Measurements from ENCODE around the gene MORC2.

The MORC2 gene

GRCh38 chr22:30984317-30984716 is 15.7 kb upstream of the MORC2 start:
- Histone ChIP-seq H3K9me3 (no peaks in the 10 kb centered on the region), H3K4me1 (ENCODE audit: control insufficient read depth in 1 of 2, insufficient read depth in 1 of 2, low read depth in 1 of 2, low read length in 1 of 2) (peaks cover 6 to 10% of the 10 kb centered on the region in 2 experiments), H3K4me3 (ENCODE audit: low read depth in 1 of 2, low read length in 1 of 2) (no peak overlapping the region), H3K36me3 (no peaks in the 10 kb centered on the region), H3K27ac (no peak overlapping the region), H3K27me3 (no peaks in the 10 kb centered on the region)
- no peak for TF ChIP-seq CTCF (IDR thresholded peaks at IDR 0.05)

DNA sequence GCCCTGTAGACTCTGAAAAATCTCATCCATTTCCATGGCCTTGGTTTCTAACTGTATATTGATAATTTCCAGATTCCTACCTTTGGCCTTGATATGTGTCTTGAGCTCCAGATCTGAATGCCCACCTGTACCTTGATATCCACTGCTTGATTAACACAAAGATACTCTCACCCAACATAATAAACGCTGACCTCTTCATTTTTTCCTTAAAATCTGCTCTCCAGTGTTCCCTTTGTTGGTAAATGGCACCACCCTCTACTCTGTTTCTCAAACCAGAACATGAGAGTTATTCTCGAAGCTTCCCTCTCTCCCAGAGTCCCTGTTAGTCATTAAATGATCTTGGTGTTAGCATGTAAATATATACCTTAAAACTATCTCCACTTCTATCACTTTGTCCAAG is 13.9 kb upstream of the MORC2 start:
- Histone ChIP-seq H3K4me1 (ENCODE audit: control insufficient read depth in 1 of 2, insufficient read depth in 1 of 2, low read depth in 1 of 2, low read length in 1 of 2) (peaks cover 19 to 24% of the 10 kb centered on the region in 2 experiments), H3K27me3 (no peaks in the 10 kb centered on the region), H3K4me3 (ENCODE audit: low read depth in 1 of 2, low read length in 1 of 2) (no peak overlapping the region), H3K27ac (no peak overlapping the region), H3K36me3 (no peaks in the 10 kb centered on the region), H3K9me3 (no peaks in the 10 kb centered on the region)
- no peak for TF ChIP-seq CTCF (IDR thresholded peaks at IDR 0.05)

- Histone ChIP-seq H3K4me3 (ENCODE audit: low read depth in 1 of 2, low read length in 1 of 2) (no peak overlapping the region), H3K4me1 (ENCODE audit: control insufficient read depth in 1 of 2, insufficient read depth in 1 of 2, low read depth in 1 of 2, low read length in 1 of 2) (peaks cover 29 to 35% of the 10 kb centered on the region in 2 experiments), H3K27ac (no peak overlapping the region), H3K27me3 (no peaks in the 10 kb centered on the region), H3K36me3 (peaks cover 8% of the 10 kb centered on the region), H3K9me3 (no peaks in the 10 kb centered on the region)
- TF ChIP-seq CTCF (IDR thresholded peaks at IDR 0.05): no peak
These were observed 11.4 kb upstream of the MORC2 start for GRCh38 chr22:30979932-30980331.

DNA sequence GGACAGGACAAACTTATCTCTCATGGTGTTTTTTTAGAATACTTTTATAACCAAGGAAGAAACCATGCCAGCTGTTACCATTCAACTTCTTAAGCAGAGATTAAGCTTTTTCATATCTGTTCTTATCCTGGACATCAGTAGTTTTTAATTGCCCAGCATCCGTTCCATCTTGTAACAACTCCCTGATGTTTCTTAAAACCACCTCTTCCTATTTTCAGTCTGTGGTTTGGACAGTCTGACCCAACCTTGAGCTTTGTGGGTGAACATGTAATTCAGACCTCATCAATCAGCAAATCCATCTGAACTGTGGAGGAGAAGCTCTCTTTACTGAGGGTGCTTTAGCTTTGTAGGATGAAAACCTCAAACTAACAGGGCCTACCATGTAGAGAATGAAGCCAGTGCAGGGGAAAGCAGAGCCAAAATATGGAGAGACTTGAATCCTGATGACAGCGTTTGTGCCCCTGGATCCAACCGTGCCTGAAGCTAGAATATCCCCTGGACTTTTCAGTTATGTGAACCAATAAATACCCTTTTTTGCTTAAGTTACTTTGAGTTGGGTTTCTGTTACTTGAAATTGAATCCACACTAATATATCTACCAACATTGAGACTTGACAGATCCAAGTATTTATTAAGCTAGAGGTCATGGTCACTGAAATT is 9.9 kb upstream of the MORC2 start:
- H3K4me3 ChIP-seq (ENCODE audit: low read depth in 1 of 2, low read length in 1 of 2): no peak overlapping the region
- H3K4me1 ChIP-seq (ENCODE audit: control insufficient read depth in 1 of 2, insufficient read depth in 1 of 2, low read depth in 1 of 2, low read length in 1 of 2): peaks cover 29 to 35% of the 10 kb centered on the region in 2 experiments
- H3K36me3 ChIP-seq: peaks cover 12% of the 10 kb centered on the region
- H3K27ac ChIP-seq: peak overlapping the region; percentile 64
- no peak for TF ChIP-seq CTCF (IDR thresholded peaks at IDR 0.05)
- H3K27me3 ChIP-seq: no peaks in the 10 kb centered on the region
- no peaks in the 10 kb centered on the region for H3K9me3 ChIP-seq

DNA sequence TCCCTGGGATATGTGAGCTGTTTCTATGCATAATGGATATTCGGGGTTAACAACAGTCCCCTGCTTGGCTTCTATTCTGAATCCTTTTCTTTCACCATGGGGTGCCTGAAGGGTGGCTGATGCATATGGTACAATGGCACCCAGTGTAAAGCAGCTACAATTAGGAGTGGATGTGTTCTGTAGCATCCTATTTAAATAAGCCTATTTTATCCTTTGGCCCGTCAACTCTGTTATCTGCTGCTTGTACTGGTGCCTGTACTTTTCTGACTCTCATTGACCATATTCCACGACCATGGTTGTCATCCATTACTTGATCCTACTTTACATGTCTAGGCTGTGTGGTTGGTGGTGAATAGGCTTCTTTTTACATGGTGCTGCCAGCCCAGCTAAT is 1.8 kb upstream of the MORC2 start:
- Histone ChIP-seq H3K27me3 (no peaks in the 10 kb centered on the region), H3K4me3 (ENCODE audit: low read depth in 1 of 2, low read length in 1 of 2) (peak overlapping the region; percentile 68 to 80), H3K36me3 (peaks cover 29% of the 10 kb centered on the region), H3K4me1 (ENCODE audit: control insufficient read depth in 1 of 2, insufficient read depth in 1 of 2, low read depth in 1 of 2, low read length in 1 of 2) (peaks cover 34 to 35% of the 10 kb centered on the region in 2 experiments), H3K27ac (peak overlapping the region; percentile 97), H3K9me3 (no peaks in the 10 kb centered on the region)
- TF ChIP-seq CTCF (IDR thresholded peaks at IDR 0.05): no peak

Measured in neutrophil (primary cell).